Esophagus muscularis mucosa (tissue), 4 donors: Measurements from ENCODE around the gene TBL1XR1. TPM values are rescaled to one million over a fixed set of nuclear protein-coding genes. Genes with fewer than 3 reads are reported as not detected.
"Not testable (repeated sequence)": the region's sequence is repeated elsewhere in the genome, so short reads cannot be mapped to it uniquely, and the experiment has no call there.

Experiments used
- DNase-seq: peaks from one replicate; pipeline ENCODE4 v3.0.0-alpha.2; 2017; ENCODE audit errors: extremely low spot score
- H3K27ac ChIP-seq, 4 donors: fragments of 200-600 bp; sonication (generic); replicated peaks in 1 of 4; 1 replicate in 3 of 4; 2 replicates in 1 of 4; pipeline ENCODE4 v1.5.1; 2016 to 2019; ENCODE audit warnings: mild to moderate bottlenecking in 1 of 4
- H3K27me3 ChIP-seq, 4 donors: fragments of 200-600 bp; sonication (generic); one replicate each; pipeline versions ENCODE4 v1.5.1 to v1.6.0; 2016 to 2019
- H3K36me3 ChIP-seq, 4 donors: fragments of 200-600 bp; sonication (generic); one replicate each; pipeline ENCODE4 v1.5.1; 2016 to 2019
- H3K4me1 ChIP-seq, 4 donors: fragments of 200-600 bp; sonication (generic); one replicate each; pipeline ENCODE4 v1.5.1; 2016 to 2019
- H3K4me3 ChIP-seq, 4 donors: fragments of 200-600 bp; sonication (generic); 1 replicate in 2 of 4; 2 replicates in 2 of 4; pipeline ENCODE4 v1.5.1; 2016 to 2019; ENCODE audit warnings: mild to moderate bottlenecking in 4 of 4, moderate library complexity in 1 of 4
- H3K9me3 ChIP-seq, 4 donors: fragments of 200-600 bp; sonication (generic); 1 replicate in 3 of 4; 2 replicates in 1 of 4; pipeline ENCODE4 v1.5.1; 2016 to 2019
- CTCF ChIP-seq, 3 experiments: fragments of 200-600 bp in 2 of 3; fragments of 450-650 bp in 1 of 3; sonication (generic) in 2 of 3; IDR thresholded peaks; one replicate each; pipeline ENCODE4 v1.5.1; 2017 to 2019; ENCODE audit warnings: antibody characterized with exemption in 3 of 3, mild to moderate bottlenecking in 2 of 3, moderate library complexity in 1 of 3
- EP300 ChIP-seq: sonication (generic); formaldehyde crosslinking; IDR thresholded peaks from one replicate; pipeline ENCODE4 v1.6.1; 2017; ENCODE audit warnings: antibody characterized with exemption
- POLR2A ChIP-seq: fragments of 450-650 bp; IDR thresholded peaks from one replicate; pipeline ENCODE4 v1.6.1; 2017; ENCODE audit warnings: antibody characterized with exemption, moderate library complexity, mild to moderate bottlenecking, low read depth
- POLR2AphosphoS5 ChIP-seq, 2 donors: sonication (generic); formaldehyde crosslinking; IDR thresholded peaks; one replicate each; pipeline ENCODE4 v1.6.1; 2017; ENCODE audit warnings: antibody characterized with exemption in 2 of 2
- WGBS: methylation state at CpG from one replicate; pipeline ENCODE4 v1.1.5; 2018; 5-methylcytosine and 5-hydroxymethylcytosine counted together
- intact Hi-C: fragments of 100-400 bp; cut with DNase I; formaldehyde crosslinking; loops from one replicate; pipeline ENCODE4 v1.15.1; 2023
- total RNA-seq, 4 donors: library from RNA; depleted of rRNA; stranded (reverse); fragments of >200 nt; gene quantifications; one replicate each; pipeline versions ENCODE4 v1.1.0 to v1.2.1, GENCODE V29; 2016

TBL1XR1 gene
- total RNA-seq, 4 donors from 2014 or later = 65.0 to 99.2 (median 78.2) TPM

GRCh38 chr3:177162742-177163141, 34.5 kb downstream of the TBL1XR1 start:
- no peak for DNase-seq
- H3K4me1 ChIP-seq = peaks cover 3 to 18% (median 12%) of the 10 kb centered on the region in 4 donors
- no peaks in the 10 kb centered on the region for H3K27me3 ChIP-seq
- no peaks in the 10 kb centered on the region for H3K9me3 ChIP-seq
- intact Hi-C loops = no loop called here
- H3K4me3 ChIP-seq = no peak overlapping the region
- no peaks in the 10 kb centered on the region for H3K36me3 ChIP-seq
- H3K27ac ChIP-seq = no peak overlapping the region
- TF ChIP-seq CTCF (IDR thresholded peaks at IDR 0.05) = no peak
- WGBS = 49% methylated on average over 4 of the region's 4 CpGs

DNA sequence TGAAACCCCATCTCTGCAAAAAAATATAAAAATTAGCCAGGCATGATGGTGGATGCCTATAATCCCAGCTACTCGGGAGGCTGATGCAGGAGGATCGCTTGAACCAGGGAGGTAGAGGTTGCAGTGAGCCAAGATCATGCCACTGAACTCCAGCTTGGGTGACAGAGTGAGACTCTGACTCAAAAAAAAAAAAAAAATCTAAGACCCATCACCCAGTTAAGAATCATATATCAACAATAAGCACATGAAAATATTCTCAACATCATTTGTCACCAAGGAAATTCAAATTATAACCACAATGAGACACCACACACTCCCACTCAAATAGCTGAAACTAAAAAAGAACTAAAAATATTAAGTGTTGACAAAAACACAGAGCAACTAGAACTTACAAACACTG, 35.7 kb downstream of the TBL1XR1 start:
- peaks cover 3 to 25% (median 15%) of the 10 kb centered on the region in 4 donors for H3K4me1 ChIP-seq
- H3K36me3 ChIP-seq, H3K27me3 ChIP-seq, H3K9me3 ChIP-seq, H3K4me3 ChIP-seq, H3K27ac ChIP-seq, intact Hi-C loops, DNase-seq: not testable (repeated sequence)
- WGBS = 93% methylated on average over 2 of the region's 2 CpGs

- no peaks in the 10 kb centered on the region for H3K9me3 ChIP-seq
- intact Hi-C loops = no loop called here
- H3K36me3 ChIP-seq = no peaks in the 10 kb centered on the region
- TF ChIP-seq EP300 (no peak), POLR2AphosphoS5 (IDR thresholded peaks at IDR 0.05) (no peak), CTCF (IDR thresholded peaks at IDR 0.05) (no peak), POLR2A (no peak)
- no peak overlapping the region for H3K4me3 ChIP-seq
- H3K27ac ChIP-seq = no peak overlapping the region
- WGBS = 94% methylated on average over 8 of the region's 8 CpGs
- H3K27me3 ChIP-seq = no peaks in the 10 kb centered on the region
- H3K4me1 ChIP-seq = peaks cover 3 to 37% (median 28%) of the 10 kb centered on the region in 4 donors
- no peak for DNase-seq
These were observed 38.8 kb downstream of the TBL1XR1 start for GRCh38 chr3:177158461-177158860.

GRCh38 chr3:177157492-177157891, 39.8 kb downstream of the TBL1XR1 start:
- Histone ChIP-seq H3K27me3 (no peaks in the 10 kb centered on the region), H3K4me3 (no peak overlapping the region), H3K9me3 (no peaks in the 10 kb centered on the region), H3K27ac (no peak overlapping the region), H3K4me1 (peaks cover under 1 to 39% (median 24%) of the 10 kb centered on the region in 4 donors), H3K36me3 (no peaks in the 10 kb centered on the region)
- TF ChIP-seq CTCF (IDR thresholded peaks at IDR 0.05) = no peak
- no peak for TF ChIP-seq POLR2A
- no peak for TF ChIP-seq POLR2AphosphoS5 (IDR thresholded peaks at IDR 0.05)
- no peak for TF ChIP-seq EP300
- DNase-seq = no peak
- WGBS = 86% methylated on average over 4 of the region's 4 CpGs
- intact Hi-C loops = no loop called here

- WGBS = 76% methylated on average over 3 of the region's 3 CpGs
- DNase-seq = no peak
- no peak for TF ChIP-seq POLR2AphosphoS5 (IDR thresholded peaks at IDR 0.05)
- H3K4me1 ChIP-seq = peaks cover 19 to 66% (median 43%) of the 10 kb centered on the region in 4 donors
- H3K27ac ChIP-seq = no peak overlapping the region
- no peaks in the 10 kb centered on the region for H3K27me3 ChIP-seq
- H3K36me3 ChIP-seq = no peaks in the 10 kb centered on the region
- H3K9me3 ChIP-seq = no peaks in the 10 kb centered on the region
- H3K4me3 ChIP-seq = no peak overlapping the region
- intact Hi-C loops = no loop called here
These were observed 42.5 kb downstream of the TBL1XR1 start for GRCh38 chr3:177154733-177155132.

DNA sequence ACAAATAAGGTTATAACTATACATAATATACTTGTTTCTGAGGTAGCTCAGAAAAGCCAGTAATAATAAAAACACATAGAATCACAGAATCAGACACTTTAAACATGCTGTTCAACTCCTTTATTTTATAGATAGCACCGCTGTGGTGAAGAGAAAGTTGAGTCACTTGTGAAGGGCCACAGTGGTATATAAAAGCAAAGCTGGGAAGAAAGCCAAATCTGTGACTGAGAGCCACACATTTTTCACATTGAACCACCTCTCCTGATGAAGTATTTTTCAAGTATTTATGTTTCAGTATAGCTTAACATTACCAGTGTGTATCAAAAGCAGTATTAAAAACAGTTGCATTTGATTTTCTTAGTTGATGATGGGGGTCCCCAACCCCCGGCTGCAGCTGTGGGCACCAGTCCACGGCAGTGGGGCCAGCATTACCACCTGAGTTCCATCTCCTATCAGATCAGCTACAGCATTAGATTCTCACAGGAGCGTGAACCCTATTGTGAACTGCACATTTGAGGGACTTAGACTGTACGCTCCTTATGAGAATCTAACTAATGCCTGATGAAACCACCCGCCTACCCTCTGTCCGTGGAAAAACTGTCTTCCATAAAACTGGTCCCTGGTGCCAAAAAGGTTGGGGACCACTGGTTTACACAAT, 46.2 kb downstream of the TBL1XR1 start:
- Histone ChIP-seq H3K4me1 (peaks cover 35 to 84% (median 64%) of the 10 kb centered on the region in 4 donors), H3K9me3 (no peaks in the 10 kb centered on the region), H3K4me3 (no peak overlapping the region), H3K27ac (no peak overlapping the region), H3K36me3 (no peaks in the 10 kb centered on the region), H3K27me3 (no peaks in the 10 kb centered on the region)
- TF ChIP-seq POLR2A (no peak), POLR2AphosphoS5 (IDR thresholded peaks at IDR 0.05) (no peak), CTCF (IDR thresholded peaks at IDR 0.05) (no peak), EP300 (no peak)
- WGBS = 59% methylated on average over 7 of the region's 7 CpGs
- intact Hi-C loops = no loop called here
- no peak for DNase-seq
